Endodermal cell (in vitro differentiated cells): Measurements from ENCODE around the gene PITX2. TPM values are rescaled to one million over a fixed set of nuclear protein-coding genes. Genes with fewer than 3 reads are reported as not detected.
A peak's percentile ranks its signal among the peaks of the same experiment; 100 is the strongest.

Source experiments
- DNase-seq: peaks from one replicate; pipeline ENCODE4 v3.0.0-alpha.2; 2017
- H3K27ac ChIP-seq: 2 replicates; pipeline ENCODE4 v1.5.1; 2013; ENCODE audit warnings: mild to moderate bottlenecking, low read depth, low read length, moderate library complexity
- H3K27me3 ChIP-seq: 2 replicates; pipeline ENCODE4 v1.6.1; 2013; ENCODE audit warnings: mild to moderate bottlenecking, low read length, moderate library complexity; ENCODE audit not compliant: insufficient read depth, control insufficient read depth, poor library complexity, severe bottlenecking
- H3K36me3 ChIP-seq: 2 replicates; pipeline ENCODE4 v1.7.0; 2013; ENCODE audit warnings: mild to moderate bottlenecking, low read length, moderate library complexity; ENCODE audit not compliant: control insufficient read depth, insufficient read depth
- H3K4me1 ChIP-seq: one replicate; pipeline ENCODE4 v1.7.0; 2013; ENCODE audit warnings: low read length; ENCODE audit not compliant: control insufficient read depth, insufficient read depth
- H3K4me3 ChIP-seq: 2 replicates; pipeline ENCODE4 v1.5.1; 2013; ENCODE audit warnings: mild to moderate bottlenecking, low read length, moderate library complexity
- H3K9ac ChIP-seq: 2 replicates; pipeline ENCODE4 v1.6.1; 2013; ENCODE audit warnings: mild to moderate bottlenecking, low read length, moderate library complexity; ENCODE audit not compliant: poor library complexity, severe bottlenecking; ENCODE audit errors: extremely low read depth
- H3K9me3 ChIP-seq: 2 replicates; pipeline ENCODE4 v1.6.1; 2013; ENCODE audit warnings: mild to moderate bottlenecking, low read length, moderate library complexity; ENCODE audit not compliant: control insufficient read depth
- H3K27ac Mint-ChIP-seq: 2 replicates; pipeline ENCODE4 v1.8.0; 2020; ENCODE audit warnings: mixed read lengths
- H3K27me3 Mint-ChIP-seq: 2 replicates; pipeline ENCODE4 v1.8.0; 2021; ENCODE audit warnings: mild to moderate bottlenecking, mixed read lengths; ENCODE audit not compliant: insufficient read depth
- H3K36me3 Mint-ChIP-seq: 2 replicates; pipeline ENCODE4 v1.8.0; 2020; ENCODE audit warnings: low read depth, mixed read lengths
- H3K4me1 Mint-ChIP-seq: 2 replicates; pipeline ENCODE4 v1.8.0; 2020; ENCODE audit warnings: mixed read lengths
- H3K4me3 Mint-ChIP-seq: 2 replicates; pipeline ENCODE4 v1.8.0; 2020; ENCODE audit warnings: mild to moderate bottlenecking, moderate library complexity, mixed read lengths
- H3K9me3 Mint-ChIP-seq: 2 replicates; pipeline ENCODE4 v1.8.0; 2020; ENCODE audit warnings: mild to moderate bottlenecking, mixed read lengths
- WGBS, 2 experiments: methylation state at CpG; one replicate each; pipeline versions ENCODE4 v1.1.5 to v1.1.7; 2013; ENCODE audit warnings: missing lambda C conversion rate in 2 of 2, mixed read lengths in 1 of 2; ENCODE audit not compliant: insufficient coverage in 1 of 2, insufficient read length in 1 of 2; 5-methylcytosine and 5-hydroxymethylcytosine counted together
- total RNA-seq, 2 donors: library from RNA; stranded (reverse); fragmentation: NEBNext Ultra II Directional in 1 of 2; extraction: Animal tissue kit (Norgen Biotek cat#: 25700) in 1 of 2; gene quantifications; 2 replicates in 1 of 2; 3 replicates in 1 of 2; pipeline ENCODE4 v1.2.1, GENCODE V29; 2021
- TF ChIP-seq, protein P1 (sequence below): fragments of 200-600 bp; sonication (generic); conservative IDR thresholded peaks from 2 replicates; pipeline ENCODE4 v1.5.0; 2021; ENCODE audit warnings: antibody characterized with exemption, mild to moderate bottlenecking

The PITX2 gene
- total RNA-seq, 2 donors from 2014 or later = 28.8 to 32.7 TPM

DNA sequence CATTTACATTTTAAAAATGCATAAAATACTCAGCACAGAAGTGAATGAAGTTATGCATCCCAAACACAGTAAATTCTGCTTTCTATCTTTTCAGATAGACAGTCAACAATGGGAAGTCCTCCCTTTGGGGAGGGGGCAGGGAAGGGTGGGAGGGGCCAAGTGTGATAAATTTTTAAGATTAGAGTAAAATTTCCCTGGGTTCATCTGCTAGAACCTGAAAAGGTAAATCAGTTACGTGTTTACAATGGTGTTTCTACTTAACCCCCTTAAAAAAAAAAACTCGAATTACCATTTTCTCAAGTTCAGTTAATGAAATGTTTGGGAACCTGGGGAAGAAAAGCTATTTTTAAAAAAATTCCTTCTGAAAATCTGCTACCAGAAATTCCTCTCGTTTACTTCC is 9.1 kb downstream of the PITX2 start:
- H3K27ac Mint-ChIP-seq = peak overlapping the region; percentile 100

DNA sequence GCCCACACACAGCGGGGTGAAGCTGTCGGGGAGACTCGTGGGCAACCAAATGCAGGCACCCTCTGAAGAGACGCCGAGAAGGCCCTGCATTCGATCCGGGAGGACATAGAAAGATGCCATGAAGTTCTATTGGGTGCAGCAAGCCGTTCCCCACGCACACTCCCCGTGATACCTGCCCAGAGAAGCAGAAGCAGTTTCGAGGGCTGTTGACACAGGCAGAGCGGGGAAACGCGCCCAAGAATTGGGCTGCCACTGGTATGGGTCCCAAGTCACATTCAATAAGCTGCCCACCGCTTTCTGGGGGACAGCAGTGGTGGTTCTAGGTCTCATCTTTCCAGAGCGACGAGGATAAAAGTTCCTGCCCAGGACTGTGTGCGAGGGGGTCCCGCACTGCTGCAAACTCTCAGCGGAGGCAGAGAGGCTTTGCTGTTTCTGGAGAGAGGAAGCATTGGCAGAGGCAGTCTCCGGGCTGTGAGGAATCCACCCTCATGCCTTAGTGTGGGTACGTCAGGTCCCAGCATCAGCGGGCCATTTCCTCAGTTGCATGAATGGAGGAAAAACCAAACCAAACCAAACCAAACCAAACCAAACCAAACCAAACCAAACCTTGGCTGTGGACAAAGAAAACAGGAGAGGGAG is 10.1 kb downstream of the PITX2 start:
- peak; percentile 64 for DNase-seq
- peaks cover 24% of the 10 kb centered on the region for H3K4me1 ChIP-seq
- no peaks in the 10 kb centered on the region for H3K27me3 ChIP-seq
- H3K4me3 Mint-ChIP-seq = peak overlapping the region; percentile 97
- peak overlapping the region; percentile 100 for H3K27ac Mint-ChIP-seq
- peaks cover 51% of the 10 kb centered on the region for H3K36me3 ChIP-seq
- no peaks in the 10 kb centered on the region for H3K9me3 Mint-ChIP-seq
- no peaks in the 10 kb centered on the region for H3K9me3 ChIP-seq
- TF ChIP-seq, protein P1, sequence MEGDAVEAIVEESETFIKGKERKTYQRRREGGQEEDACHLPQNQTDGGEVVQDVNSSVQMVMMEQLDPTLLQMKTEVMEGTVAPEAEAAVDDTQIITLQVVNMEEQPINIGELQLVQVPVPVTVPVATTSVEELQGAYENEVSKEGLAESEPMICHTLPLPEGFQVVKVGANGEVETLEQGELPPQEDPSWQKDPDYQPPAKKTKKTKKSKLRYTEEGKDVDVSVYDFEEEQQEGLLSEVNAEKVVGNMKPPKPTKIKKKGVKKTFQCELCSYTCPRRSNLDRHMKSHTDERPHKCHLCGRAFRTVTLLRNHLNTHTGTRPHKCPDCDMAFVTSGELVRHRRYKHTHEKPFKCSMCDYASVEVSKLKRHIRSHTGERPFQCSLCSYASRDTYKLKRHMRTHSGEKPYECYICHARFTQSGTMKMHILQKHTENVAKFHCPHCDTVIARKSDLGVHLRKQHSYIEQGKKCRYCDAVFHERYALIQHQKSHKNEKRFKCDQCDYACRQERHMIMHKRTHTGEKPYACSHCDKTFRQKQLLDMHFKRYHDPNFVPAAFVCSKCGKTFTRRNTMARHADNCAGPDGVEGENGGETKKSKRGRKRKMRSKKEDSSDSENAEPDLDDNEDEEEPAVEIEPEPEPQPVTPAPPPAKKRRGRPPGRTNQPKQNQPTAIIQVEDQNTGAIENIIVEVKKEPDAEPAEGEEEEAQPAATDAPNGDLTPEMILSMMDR = no peak
- H3K27ac ChIP-seq = no peak overlapping the region
- WGBS, 2 experiments = 85 to 97% methylated on average over 11 to 23 of the region's 23 CpGs
- H3K4me3 ChIP-seq = peak overlapping the region; percentile 90
- H3K4me1 Mint-ChIP-seq = peaks cover 51% of the 10 kb centered on the region
- H3K36me3 Mint-ChIP-seq = peaks cover 46% of the 10 kb centered on the region
- H3K9ac ChIP-seq = peak overlapping the region; percentile 100
- peaks cover 3% of the 10 kb centered on the region for H3K27me3 Mint-ChIP-seq

More for the DNA sequence above, 9.1 kb downstream of the PITX2 start:
- Mint-ChIP-seq H3K27me3 (peaks cover 8% of the 10 kb centered on the region), H3K4me3 (peak overlapping the region; percentile 97), H3K9me3 (no peaks in the 10 kb centered on the region), H3K4me1 (peaks cover 60% of the 10 kb centered on the region), H3K36me3 (peaks cover 37% of the 10 kb centered on the region)
- no peaks in the 10 kb centered on the region for H3K9me3 ChIP-seq
- H3K27ac ChIP-seq = peak overlapping the region; percentile 78
- peak overlapping the region; percentile 90 for H3K4me3 ChIP-seq
- H3K4me1 ChIP-seq = peaks cover 24% of the 10 kb centered on the region
- H3K9ac ChIP-seq = peak overlapping the region; percentile 100
- WGBS, 2 experiments = 0% methylated on average over 1 to 2 of the region's 3 CpGs
- DNase-seq = peak; percentile 66
- no peaks in the 10 kb centered on the region for H3K27me3 ChIP-seq
- peaks cover 41% of the 10 kb centered on the region for H3K36me3 ChIP-seq
- TF ChIP-seq, protein P1 = no peak

DNA sequence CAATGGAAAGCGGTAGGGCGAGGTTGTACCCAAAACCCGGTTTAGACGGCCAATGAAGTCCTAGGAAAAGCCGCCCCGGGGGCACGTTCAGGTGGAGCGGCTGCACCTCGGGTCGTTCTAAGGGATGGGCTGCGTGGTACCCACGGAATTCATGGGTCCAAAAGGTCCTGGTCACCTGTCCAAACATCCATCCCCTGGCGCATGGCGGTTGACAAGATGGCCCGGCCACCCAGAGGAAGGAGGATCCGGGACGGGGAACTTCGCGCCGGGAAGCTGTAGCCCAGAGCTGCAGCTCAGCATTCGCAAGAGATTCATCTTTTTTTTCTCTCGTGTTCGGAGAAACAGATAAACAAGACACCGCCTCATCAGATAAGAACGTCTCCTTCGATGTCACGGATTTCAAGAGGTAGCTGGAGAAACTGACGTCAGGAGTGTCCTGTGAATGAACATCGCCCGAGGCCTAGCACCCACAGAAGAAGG is 10.9 kb downstream of the PITX2 start:
- H3K27me3 Mint-ChIP-seq = peaks cover 3% of the 10 kb centered on the region
- peaks cover 56% of the 10 kb centered on the region for H3K36me3 ChIP-seq
- peaks cover 24% of the 10 kb centered on the region for H3K4me1 ChIP-seq
- no peaks in the 10 kb centered on the region for H3K9me3 Mint-ChIP-seq
- peak overlapping the region; percentile 90 for H3K4me3 ChIP-seq
- H3K4me1 Mint-ChIP-seq = peaks cover 47% of the 10 kb centered on the region
- H3K9ac ChIP-seq = peak overlapping the region; percentile 100
- TF ChIP-seq, protein P1 = no peak
- H3K4me3 Mint-ChIP-seq = peak overlapping the region; percentile 97
- peak overlapping the region; percentile 52 for H3K27ac Mint-ChIP-seq
- 94 to 96% methylated on average over 20 to 30 of the region's 30 CpGs for WGBS, 2 experiments
- peaks cover 46% of the 10 kb centered on the region for H3K36me3 Mint-ChIP-seq
- no peaks in the 10 kb centered on the region for H3K27me3 ChIP-seq
- no peak overlapping the region for H3K27ac ChIP-seq
- DNase-seq = peak; percentile 60
- no peaks in the 10 kb centered on the region for H3K9me3 ChIP-seq
